AG09319 (cell line): Measurements from ENCODE around the gene PDC.

Experiments used
- DNase-seq: peaks from one replicate; pipeline ENCODE4 v3.0.0-alpha.2; 2010; ENCODE audit warnings: low read depth; ENCODE audit errors: extremely low read depth
- TF ChIP-seq, protein P1 (sequence below): IDR thresholded peaks from 2 replicates; pipeline ENCODE4 v1.5.1; 2011; ENCODE audit warnings: low read depth, mild to moderate bottlenecking, inconsistent platforms, low read length, moderate library complexity

Gene PDC

DNA sequence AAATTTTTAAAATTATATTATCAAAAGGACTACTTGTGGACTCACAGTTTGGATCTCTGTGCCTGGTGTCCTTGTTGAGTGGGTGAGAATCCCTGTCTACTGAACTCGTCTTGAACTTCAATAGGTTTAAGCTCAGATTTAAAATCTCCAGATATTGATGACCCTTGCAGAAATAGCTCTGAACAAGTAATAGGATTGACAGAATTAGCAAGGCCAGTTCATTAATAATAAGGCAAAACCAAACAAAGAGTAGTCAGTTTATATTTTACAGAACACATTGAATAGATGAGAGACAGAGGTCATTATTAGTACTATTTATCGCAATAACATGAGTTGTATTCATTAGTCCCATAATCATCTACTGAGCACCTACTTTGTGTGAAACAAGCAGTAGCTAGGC, at the start of gene PDC:
Gene PDC (minus strand): TSS at position 101 of the 400 bp plus-strand sequence. CDS start 11,655 bp downstream, outside the sequence.
- no peak for DNase-seq
- TF ChIP-seq, protein P1, sequence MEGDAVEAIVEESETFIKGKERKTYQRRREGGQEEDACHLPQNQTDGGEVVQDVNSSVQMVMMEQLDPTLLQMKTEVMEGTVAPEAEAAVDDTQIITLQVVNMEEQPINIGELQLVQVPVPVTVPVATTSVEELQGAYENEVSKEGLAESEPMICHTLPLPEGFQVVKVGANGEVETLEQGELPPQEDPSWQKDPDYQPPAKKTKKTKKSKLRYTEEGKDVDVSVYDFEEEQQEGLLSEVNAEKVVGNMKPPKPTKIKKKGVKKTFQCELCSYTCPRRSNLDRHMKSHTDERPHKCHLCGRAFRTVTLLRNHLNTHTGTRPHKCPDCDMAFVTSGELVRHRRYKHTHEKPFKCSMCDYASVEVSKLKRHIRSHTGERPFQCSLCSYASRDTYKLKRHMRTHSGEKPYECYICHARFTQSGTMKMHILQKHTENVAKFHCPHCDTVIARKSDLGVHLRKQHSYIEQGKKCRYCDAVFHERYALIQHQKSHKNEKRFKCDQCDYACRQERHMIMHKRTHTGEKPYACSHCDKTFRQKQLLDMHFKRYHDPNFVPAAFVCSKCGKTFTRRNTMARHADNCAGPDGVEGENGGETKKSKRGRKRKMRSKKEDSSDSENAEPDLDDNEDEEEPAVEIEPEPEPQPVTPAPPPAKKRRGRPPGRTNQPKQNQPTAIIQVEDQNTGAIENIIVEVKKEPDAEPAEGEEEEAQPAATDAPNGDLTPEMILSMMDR, result no peak

DNA sequence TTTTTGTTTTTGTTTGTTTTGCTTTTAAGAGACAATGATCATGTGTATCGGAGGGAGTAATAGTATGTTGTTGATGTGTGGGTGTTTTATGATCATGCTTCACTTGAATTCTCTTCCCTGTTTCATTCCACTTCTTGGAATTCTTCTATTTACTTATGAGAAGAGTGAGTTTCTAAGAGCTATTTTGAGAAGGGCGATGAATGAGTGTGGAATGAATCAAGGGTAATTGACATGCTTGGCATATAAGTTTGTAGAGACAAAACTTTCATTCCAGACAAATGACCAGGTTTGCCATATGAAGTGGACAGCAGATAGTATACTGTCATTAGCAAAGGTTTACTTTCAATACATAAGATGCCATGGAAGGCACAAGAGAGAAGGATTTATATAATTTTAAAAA, 42.3 kb upstream of the PDC start:
- DNase-seq, result no peak
- TF ChIP-seq, protein P1, result no peak

DNA sequence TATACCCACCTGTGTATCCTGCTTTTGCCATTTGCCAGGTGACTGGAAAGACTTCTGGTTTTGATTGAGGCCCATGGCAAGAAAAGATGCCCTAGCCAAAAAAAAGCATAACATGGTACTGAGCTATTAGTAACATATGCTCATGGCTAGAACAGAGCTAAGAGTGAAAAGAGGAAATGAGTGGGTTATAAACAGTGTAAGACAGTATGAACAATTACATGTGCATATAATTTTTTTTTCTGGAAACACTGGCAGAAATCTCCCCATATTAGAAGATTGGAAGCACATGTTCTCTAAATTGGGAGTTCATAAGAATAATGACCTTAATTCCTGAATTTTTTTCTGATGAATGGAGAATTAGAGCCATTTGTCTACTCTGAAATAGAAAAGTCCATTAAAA, 41.2 kb upstream of the PDC start:
- DNase-seq, result peak; percentile 59
- TF ChIP-seq, protein P1, result no peak

DNA sequence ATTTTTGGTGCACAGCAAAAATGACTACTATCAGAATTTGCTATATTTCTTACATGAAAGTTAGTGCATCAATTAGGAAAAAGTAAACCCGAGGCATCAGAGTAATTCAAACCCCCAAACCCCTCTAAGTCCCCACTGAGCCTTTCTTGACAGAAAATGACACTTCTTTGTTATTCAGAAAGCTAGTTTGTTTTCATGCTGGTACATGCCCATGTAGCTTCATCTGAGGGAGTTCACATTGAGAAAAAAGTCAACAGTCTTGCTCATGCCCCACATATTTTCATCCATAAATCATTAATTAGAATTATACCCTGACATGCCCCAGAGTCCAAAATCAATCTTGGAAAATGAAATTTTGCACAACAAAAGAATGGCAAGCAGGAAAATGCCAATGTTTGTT, 39.9 kb upstream of the PDC start:
- no peak for DNase-seq
- TF ChIP-seq, protein P1, result no peak

DNA sequence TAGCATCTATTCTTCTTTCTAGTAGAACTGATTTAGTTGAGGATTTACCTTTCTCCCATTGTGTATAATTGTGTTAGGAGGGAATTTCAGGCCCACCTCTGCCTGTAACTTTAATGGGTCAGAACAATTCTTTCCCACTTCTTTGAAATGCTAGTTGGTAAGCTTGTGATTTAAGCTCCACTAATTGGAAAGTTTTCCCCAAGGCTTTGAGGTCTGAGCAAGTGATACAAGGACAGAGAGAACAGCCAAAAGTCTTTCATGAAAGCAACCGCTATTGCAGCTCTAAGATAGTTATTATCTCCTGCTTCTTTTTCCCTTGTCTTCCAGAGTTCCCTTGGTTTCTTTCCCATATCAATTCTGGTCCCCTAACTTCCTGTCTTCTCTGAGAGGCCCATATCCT, 38.7 kb upstream of the PDC start:
- no peak for DNase-seq
- TF ChIP-seq, protein P1, result no peak

DNA sequence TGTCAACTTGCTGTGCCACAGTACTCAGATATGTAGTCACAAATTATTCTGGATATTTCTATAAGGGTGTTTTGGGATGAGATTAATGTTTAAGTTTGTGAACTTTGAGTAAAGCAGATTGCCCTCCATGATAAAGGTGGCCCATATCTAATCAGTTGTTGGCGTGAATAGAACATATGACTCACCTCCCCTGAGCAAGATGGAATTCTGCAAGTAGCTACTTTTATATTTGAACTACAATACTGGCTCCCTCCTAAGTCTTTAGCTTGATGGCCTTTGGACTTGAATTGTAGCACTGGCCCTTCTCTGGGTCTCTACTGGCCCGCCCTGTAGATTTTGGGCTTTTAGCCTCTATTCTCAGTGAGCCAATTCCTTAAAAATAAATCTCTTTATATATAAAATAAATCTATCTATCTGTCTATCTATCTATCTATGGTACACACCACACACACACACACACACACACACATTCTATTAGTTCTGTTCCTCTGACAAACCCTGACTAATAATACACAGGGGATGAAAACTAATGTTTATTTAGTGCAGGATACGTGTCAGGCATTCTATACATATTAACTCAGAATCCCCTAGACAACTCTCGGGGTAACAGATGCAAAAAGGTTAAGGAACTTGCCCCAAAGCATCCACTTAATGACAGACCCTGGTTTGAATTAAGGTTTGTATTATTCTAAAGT, 37.9 kb upstream of the PDC start:
- DNase-seq, result no peak
- TF ChIP-seq, protein P1, result no peak

DNA sequence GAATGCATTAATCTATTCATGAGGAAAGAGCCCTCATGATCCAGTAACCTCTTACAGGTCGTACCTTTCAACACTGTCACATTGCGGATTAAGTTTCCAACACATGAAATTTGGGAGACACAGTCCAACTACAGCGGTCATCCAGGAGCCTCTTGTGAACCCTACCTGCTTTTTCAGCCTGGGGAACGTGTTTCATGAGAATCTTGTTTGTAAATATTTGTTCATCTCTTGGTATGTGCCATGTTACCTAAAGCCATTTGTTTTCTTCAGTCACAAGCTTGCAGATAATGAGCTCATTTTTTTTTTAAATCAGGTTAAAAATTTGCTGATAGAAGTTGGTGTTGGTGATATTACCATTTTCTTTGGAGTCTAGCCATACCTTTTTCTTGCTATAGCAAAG, 37.2 kb upstream of the PDC start:
- no peak for DNase-seq
- TF ChIP-seq, protein P1, result no peak
